Esophagus squamous epithelium (tissue), 5 donors: Measurements from ENCODE around the gene BPTF. TPM values are rescaled to one million over a fixed set of nuclear protein-coding genes. Genes with fewer than 3 reads are reported as not detected.
"Not testable (repeated sequence)": the region's sequence is repeated elsewhere in the genome, so short reads cannot be mapped to it uniquely, and the experiment has no call there.

Source experiments
- DNase-seq: peaks from one replicate; lab custom pipeline; 2025; lab: John Stamatoyannopoulos, UW
- H3K27ac ChIP-seq, 4 donors: fragments of 200-600 bp; sonication (generic); one replicate each; pipeline ENCODE4 v1.5.1; 2016 to 2019; ENCODE audit warnings: mild to moderate bottlenecking in 1 of 4
- H3K27me3 ChIP-seq, 4 donors: fragments of 200-600 bp; sonication (generic); 1 replicate in 3 of 4; 2 replicates in 1 of 4; pipeline versions ENCODE4 v1.5.1 to v1.6.0; 2017 to 2021; ENCODE audit warnings: antibody characterized with exemption in 1 of 4
- H3K36me3 ChIP-seq, 3 donors: fragments of 200-600 bp; sonication (generic); one replicate each; pipeline ENCODE4 v1.5.1; 2016 to 2019
- H3K4me1 ChIP-seq, 3 donors: fragments of 200-600 bp; sonication (generic); one replicate each; pipeline ENCODE4 v1.5.1; 2017 to 2019
- H3K4me3 ChIP-seq, 4 donors: fragments of 200-600 bp; sonication (generic); 1 replicate in 3 of 4; 2 replicates in 1 of 4; pipeline ENCODE4 v1.5.1; 2016 to 2019; ENCODE audit warnings: mild to moderate bottlenecking in 2 of 4, moderate library complexity in 1 of 4
- H3K9me3 ChIP-seq, 3 donors: fragments of 200-600 bp; sonication (generic); one replicate each; pipeline ENCODE4 v1.5.1; 2016 to 2019
- POLR2A ChIP-seq, 4 donors: fragments of 450-650 bp; IDR thresholded peaks; one replicate each; pipeline ENCODE4 v1.6.1; 2017; ENCODE audit warnings: antibody characterized with exemption in 4 of 4, mild to moderate bottlenecking in 4 of 4, moderate library complexity in 3 of 4
- WGBS, 2 donors: methylation state at CpG; one replicate each; pipeline ENCODE4 v1.1.5; 2018; 5-methylcytosine and 5-hydroxymethylcytosine counted together
- intact Hi-C: fragments of 100-400 bp; cut with DNase I; formaldehyde crosslinking; loops from one replicate; pipeline ENCODE4 v1.15.0; 2022
- total RNA-seq, 4 donors: library from RNA; depleted of rRNA; stranded (reverse); fragments of >200 nt; gene quantifications; one replicate each; pipeline ENCODE4 v1.1.0, GENCODE V29; 2016
- TF ChIP-seq, protein P1 (sequence below), 6 experiments: fragments of 450-650 bp in 4 of 6; fragments of 200-600 bp in 2 of 6; sonication (generic) in 2 of 6; IDR thresholded peaks; one replicate each; pipeline ENCODE4 v1.5.1; 2016 to 2019; ENCODE audit warnings: antibody characterized with exemption in 6 of 6, mild to moderate bottlenecking in 4 of 6, moderate library complexity in 4 of 6
- donor health status: DM: yes; HTN: yes; CAD: no.

The BPTF gene
- total RNA-seq, 4 donors from 2014 or later, result 37.6 to 84.1 (median 53.0) TPM

- H3K9me3 ChIP-seq, result no peaks in the 10 kb centered on the region
- H3K36me3 ChIP-seq, result peaks cover 0 to 43% (median 0%) of the 10 kb centered on the region in 3 donors
- DNase-seq, result no peak
- intact Hi-C loops, result no loop called here
- 83 to 84% methylated on average over 2 of the region's 2 CpGs for whole genome bisulfite sequencing, 2 donors
- TF ChIP-seq, protein P1, sequence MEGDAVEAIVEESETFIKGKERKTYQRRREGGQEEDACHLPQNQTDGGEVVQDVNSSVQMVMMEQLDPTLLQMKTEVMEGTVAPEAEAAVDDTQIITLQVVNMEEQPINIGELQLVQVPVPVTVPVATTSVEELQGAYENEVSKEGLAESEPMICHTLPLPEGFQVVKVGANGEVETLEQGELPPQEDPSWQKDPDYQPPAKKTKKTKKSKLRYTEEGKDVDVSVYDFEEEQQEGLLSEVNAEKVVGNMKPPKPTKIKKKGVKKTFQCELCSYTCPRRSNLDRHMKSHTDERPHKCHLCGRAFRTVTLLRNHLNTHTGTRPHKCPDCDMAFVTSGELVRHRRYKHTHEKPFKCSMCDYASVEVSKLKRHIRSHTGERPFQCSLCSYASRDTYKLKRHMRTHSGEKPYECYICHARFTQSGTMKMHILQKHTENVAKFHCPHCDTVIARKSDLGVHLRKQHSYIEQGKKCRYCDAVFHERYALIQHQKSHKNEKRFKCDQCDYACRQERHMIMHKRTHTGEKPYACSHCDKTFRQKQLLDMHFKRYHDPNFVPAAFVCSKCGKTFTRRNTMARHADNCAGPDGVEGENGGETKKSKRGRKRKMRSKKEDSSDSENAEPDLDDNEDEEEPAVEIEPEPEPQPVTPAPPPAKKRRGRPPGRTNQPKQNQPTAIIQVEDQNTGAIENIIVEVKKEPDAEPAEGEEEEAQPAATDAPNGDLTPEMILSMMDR (IDR thresholded peaks at IDR 0.05), result no peak
- TF ChIP-seq POLR2A (IDR thresholded peaks at IDR 0.05), result no peak
- H3K27ac ChIP-seq, result no peak overlapping the region
- H3K27me3 ChIP-seq, result no peaks in the 10 kb centered on the region
- H3K4me3 ChIP-seq, result no peak overlapping the region
- H3K4me1 ChIP-seq, result peaks cover 0 to 10% (median 3%) of the 10 kb centered on the region in 3 donors
Measured at GRCh38 chr17:67980456-67980855, 155.2 kb downstream of the BPTF start.

DNA sequence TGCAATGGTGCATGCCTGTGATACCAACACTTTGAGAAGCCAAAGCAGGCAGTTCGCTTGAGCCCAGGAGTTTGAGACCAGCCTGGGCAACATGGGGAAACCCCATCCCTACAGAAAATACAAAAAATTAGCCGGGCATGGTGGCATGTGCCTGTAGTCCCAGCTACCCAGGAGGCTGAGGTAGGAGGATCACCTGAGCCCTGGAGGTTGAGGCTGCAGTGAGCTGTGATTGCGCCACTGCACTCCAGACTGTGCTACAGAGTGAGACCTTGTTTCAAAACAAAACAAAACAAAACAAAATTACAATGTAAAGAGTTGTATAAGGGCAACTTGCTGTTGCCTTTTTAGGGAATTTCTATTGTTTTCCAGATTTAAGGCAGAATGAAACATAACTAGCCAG lies 155.6 kb downstream of the BPTF start:
- H3K4me3 ChIP-seq, intact Hi-C loops, H3K27ac ChIP-seq, DNase-seq, H3K27me3 ChIP-seq, H3K9me3 ChIP-seq: not testable (repeated sequence)
- H3K4me1 ChIP-seq, result peaks cover 0 to 10% (median 3%) of the 10 kb centered on the region in 3 donors
- 54% methylated on average over 3 of the region's 3 CpGs for WGBS, 2 donors
- H3K36me3 ChIP-seq, result peaks cover 0 to 39% (median 0%) of the 10 kb centered on the region in 3 donors

- H3K27ac ChIP-seq, result no peak overlapping the region
- intact Hi-C loops, result no loop called here
- H3K9me3 ChIP-seq, result no peaks in the 10 kb centered on the region
- no peaks in the 10 kb centered on the region for H3K27me3 ChIP-seq
- TF ChIP-seq, protein P1 (IDR thresholded peaks at IDR 0.05), result no peak
- TF ChIP-seq POLR2A (IDR thresholded peaks at IDR 0.05), result no peak
- H3K36me3 ChIP-seq, result peaks cover 0 to 27% (median 0%) of the 10 kb centered on the region in 3 donors
- peaks cover 0 to 10% (median 3%) of the 10 kb centered on the region in 3 donors for H3K4me1 ChIP-seq
- 67 to 70% methylated on average over 9 of the region's 9 CpGs for WGBS, 2 donors
- DNase-seq, result no peak
- H3K4me3 ChIP-seq, result no peak overlapping the region
Measured at GRCh38 chr17:67982034-67982640, 156.8 kb downstream of the BPTF start.

GRCh38 chr17:67982686-67983382 lies 157.5 kb downstream of the BPTF start:
- intact Hi-C loops, result no loop called here
- TF ChIP-seq, protein P1 (IDR thresholded peaks at IDR 0.05), result no peak
- TF ChIP-seq POLR2A (IDR thresholded peaks at IDR 0.05), result no peak
- Histone ChIP-seq H3K36me3 (peaks cover 0 to 26% (median 0%) of the 10 kb centered on the region in 3 donors), H3K9me3 (no peaks in the 10 kb centered on the region), H3K4me1 (peaks cover 0 to 10% (median 3%) of the 10 kb centered on the region in 3 donors), H3K4me3 (no peak overlapping the region), H3K27me3 (no peaks in the 10 kb centered on the region), H3K27ac (no peak overlapping the region)
- DNase-seq, result no peak
- 75 to 84% methylated on average over 8 of the region's 8 CpGs for WGBS, 2 donors

DNA sequence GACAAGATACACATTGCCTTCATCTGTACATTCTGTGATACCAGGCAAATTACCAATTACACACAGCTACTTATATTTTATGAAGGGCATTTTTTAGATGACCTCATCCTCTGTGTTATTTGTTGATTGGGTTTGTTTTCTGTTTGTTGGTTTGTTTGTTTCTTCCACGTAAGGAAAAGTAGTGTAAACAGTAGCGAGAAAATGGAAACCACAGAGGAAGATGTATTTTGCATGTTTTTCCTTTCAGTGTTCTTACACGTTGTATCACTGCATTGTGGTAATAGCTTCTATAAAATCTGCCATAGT lies 158.0 kb downstream of the BPTF start:
- H3K9me3 ChIP-seq, result no peaks in the 10 kb centered on the region
- no peaks in the 10 kb centered on the region for H3K27me3 ChIP-seq
- H3K36me3 ChIP-seq, result peaks cover 0 to 26% (median 0%) of the 10 kb centered on the region in 3 donors
- DNase-seq, result no peak
- intact Hi-C loops, result no loop called here
- no peak for TF ChIP-seq POLR2A (IDR thresholded peaks at IDR 0.05)
- TF ChIP-seq, protein P1 (IDR thresholded peaks at IDR 0.05), result no peak
- H3K4me1 ChIP-seq, result peaks cover 0 to 6% (median 1%) of the 10 kb centered on the region in 3 donors
- 73 to 81% methylated on average over 3 of the region's 3 CpGs for WGBS, 2 donors
- no peak overlapping the region for H3K27ac ChIP-seq
- H3K4me3 ChIP-seq, result no peak overlapping the region
